GM19372 (cell line): ENCODE measurements around the gene ACADSB.

Experiments
- ATAC-seq: cut with Tn5 transposase; IDR thresholded peaks from one replicate; pipeline ENCODE4 v1.9.1; 2021; ENCODE audit warnings: mild to moderate bottlenecking, low read depth, moderate library complexity; ENCODE audit not compliant: unreplicated experiment

ACADSB gene

GRCh38 chr10:123092635-123093414, 84.0 kb downstream of the ACADSB start:
- ATAC-seq: no peak

DNA sequence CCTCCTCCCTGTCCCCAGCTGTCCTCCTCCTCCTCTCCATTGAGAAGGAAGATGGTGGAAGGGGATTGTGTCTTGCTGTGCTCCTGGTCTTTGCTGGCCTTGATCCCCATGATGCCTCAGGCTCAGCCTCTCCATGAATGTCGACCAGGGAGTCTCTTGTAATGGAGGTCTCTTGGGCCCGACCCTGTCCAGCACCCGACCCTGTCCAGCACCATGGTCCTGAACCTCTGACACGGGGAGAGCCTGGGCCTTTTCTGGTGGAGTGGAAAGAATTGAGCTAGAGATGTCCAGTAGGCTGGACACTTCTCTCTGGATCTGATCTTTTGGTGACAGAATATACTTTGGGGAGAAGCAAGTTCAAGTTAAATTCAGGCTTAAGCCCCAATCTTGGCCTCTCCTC, 84.7 kb downstream of the ACADSB start:
- ATAC-seq: no peak

- no peak for ATAC-seq
Observed at GRCh38 chr10:123096452-123096851, 87.6 kb downstream of the ACADSB start.

GRCh38 chr10:123097039-123097438, 88.2 kb downstream of the ACADSB start:
- ATAC-seq: no peak

- no peak for ATAC-seq
Observed at GRCh38 chr10:123100030-123100762, 91.4 kb downstream of the ACADSB start.

GRCh38 chr10:123101872-123102271, 93.1 kb downstream of the ACADSB start:
- no peak for ATAC-seq

- ATAC-seq: no peak
Observed at GRCh38 chr10:123102673-123103072, 93.9 kb downstream of the ACADSB start.

DNA sequence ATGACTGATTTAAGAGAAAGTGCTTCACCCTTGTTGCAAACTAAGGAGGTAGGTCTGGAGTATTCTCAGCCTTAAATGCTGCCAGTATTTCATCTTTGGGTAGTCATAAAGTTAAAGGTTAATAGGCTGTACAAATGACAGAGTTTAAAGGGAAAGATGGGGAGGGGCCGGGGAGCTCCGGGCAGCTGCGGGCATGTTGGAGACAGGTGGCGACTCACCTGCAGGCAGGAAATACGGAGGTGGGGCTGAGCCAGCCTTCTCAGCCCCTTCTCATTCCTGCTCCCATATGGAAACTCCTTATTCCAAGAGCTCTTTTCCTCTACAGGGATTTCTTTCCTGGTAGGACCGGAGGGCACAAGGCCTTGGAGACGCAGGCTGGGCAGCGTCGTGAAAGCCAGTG, 95.1 kb downstream of the ACADSB start:
- ATAC-seq: no peak
